HL-60 (cell line): ENCODE measurements around the gene GRIN2B.

Experiments
- DNase-seq, 2 experiments: peaks; one replicate each; pipeline ENCODE4 v3.0.0-alpha.2; 2010 to 2020; ENCODE audit warnings: low read depth in 1 of 2, low spot score in 1 of 2
- H3K27ac ChIP-seq: fragments of 250-450 bp; sonication (Bioruptor Pico); replicated peaks from 2 replicates; pipeline ENCODE4 v1.5.1; 2020; ENCODE audit warnings: mild to moderate bottlenecking, moderate library complexity
- H3K27me3 ChIP-seq: fragments of 250-450 bp; sonication (Bioruptor Pico); 2 replicates; pipeline ENCODE4 v1.5.1; 2021; ENCODE audit warnings: mild to moderate bottlenecking, moderate library complexity; ENCODE audit not compliant: insufficient read depth, poor library complexity, severe bottlenecking
- H3K4me3 ChIP-seq: replicated peaks from 2 replicates; pipeline ENCODE4 v1.5.1; 2011; ENCODE audit warnings: mild to moderate bottlenecking, control low read depth, low read length; ENCODE audit not compliant: insufficient read depth
- CTCF ChIP-seq: IDR thresholded peaks from one replicate; pipeline ENCODE4 v1.5.1; 2011; ENCODE audit warnings: low read length, control low read depth, inconsistent platforms; ENCODE audit not compliant: insufficient read depth
- GABPA ChIP-seq: IDR thresholded peaks from 2 replicates; pipeline ENCODE4 v1.6.1; 2012; ENCODE audit warnings: low read depth
- POLR2AphosphoS5 ChIP-seq: IDR thresholded peaks from 2 replicates; pipeline ENCODE4 v1.6.1; 2012; ENCODE audit warnings: low read depth
- REST ChIP-seq: IDR thresholded peaks from 2 replicates; pipeline ENCODE4 v1.6.1; 2012; ENCODE audit warnings: low read depth; ENCODE audit not compliant: insufficient replicate concordance
- SPI1 ChIP-seq: IDR thresholded peaks from 2 replicates; pipeline ENCODE4 v1.6.1; 2012; ENCODE audit warnings: low read depth, mild to moderate bottlenecking, borderline replicate concordance

Gene GRIN2B

GRCh38 chr12:13976028-13976584 lies 5.3 kb downstream of the GRIN2B start:
- Histone ChIP-seq H3K4me3 (no peak overlapping the region), H3K27me3 (peaks cover 9% of the 10 kb centered on the region), H3K27ac (no peak overlapping the region)
- TF ChIP-seq CTCF (no peak), GABPA (no peak), SPI1 (no peak), REST (no peak), POLR2AphosphoS5 (no peak)
- DNase-seq = no peak

GRCh38 chr12:13973996-13974395 lies 7.4 kb downstream of the GRIN2B start:
- Histone ChIP-seq H3K27me3 (no peaks in the 10 kb centered on the region), H3K27ac (no peak overlapping the region), H3K4me3 (no peak overlapping the region)
- no peak for TF ChIP-seq GABPA
- DNase-seq = no peak

- no peak for TF ChIP-seq CTCF
- TF ChIP-seq SPI1 = no peak
- TF ChIP-seq REST = no peak
- no peak for TF ChIP-seq POLR2AphosphoS5
- TF ChIP-seq GABPA = no peak
- DNase-seq = no peak
- Histone ChIP-seq H3K27ac (no peak overlapping the region), H3K4me3 (no peak overlapping the region), H3K27me3 (no peaks in the 10 kb centered on the region)
These were observed 10.6 kb downstream of the GRIN2B start for GRCh38 chr12:13970803-13971202.

GRCh38 chr12:13968281-13968680 lies 13.1 kb downstream of the GRIN2B start:
- H3K27me3 ChIP-seq = no peaks in the 10 kb centered on the region
- no peak for TF ChIP-seq CTCF
- TF ChIP-seq GABPA = no peak
- TF ChIP-seq POLR2AphosphoS5 = no peak
- TF ChIP-seq REST = no peak
- no peak for TF ChIP-seq SPI1
- DNase-seq = no peak
- H3K4me3 ChIP-seq = no peak overlapping the region
- H3K27ac ChIP-seq = no peak overlapping the region
